Left renal pelvis (tissue), 4 donors: ENCODE measurements around the gene ARHGEF38. TPM values are rescaled to one million over a fixed set of nuclear protein-coding genes. Genes with fewer than 3 reads are reported as not detected.
"Not testable (repeated sequence)": the region's sequence is repeated elsewhere in the genome, so short reads cannot be mapped to it uniquely, and the experiment has no call there.

ENCODE experiments used
- DNase-seq, 4 donors: peaks; one replicate each; pipeline ENCODE4 v3.0.0-alpha.2; 2013; ENCODE audit warnings: low read depth in 4 of 4, low spot score in 3 of 4
- polyA plus RNA-seq, 4 donors: library from polyadenylated mRNA; unstranded; fragments of 120-200 nt; gene quantifications; one replicate each; pipeline ENCODE4 v1.2.1, GENCODE V29; 2013; ENCODE audit not compliant: insufficient read length in 4 of 4

The ARHGEF38 gene
- polyA plus RNA-seq, 4 donors = 1.4 to 5.9 (median 5.5) TPM

DNA sequence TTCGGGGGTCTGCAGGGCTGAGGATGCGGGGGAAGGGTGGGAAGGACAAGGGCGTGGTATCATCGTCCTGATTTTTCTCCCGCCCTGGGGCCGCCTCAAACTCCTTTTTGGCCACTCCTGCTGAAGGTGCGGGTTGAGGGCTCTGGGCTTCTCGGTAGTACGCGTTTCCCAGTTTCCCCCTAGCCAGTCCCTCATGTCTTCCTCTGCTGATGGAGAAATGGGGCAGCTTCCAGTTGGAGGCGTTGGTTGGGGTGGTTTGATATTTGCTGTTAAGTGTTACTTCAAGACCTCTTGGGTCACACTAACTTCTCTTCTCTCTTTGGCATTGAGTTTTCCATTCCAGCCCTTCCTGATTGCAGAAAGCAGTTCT lies 156.6 kb downstream of the ARHGEF38 start:
- DNase-seq = peak in 2 of 4 donors; percentile 26 to 48

DNA sequence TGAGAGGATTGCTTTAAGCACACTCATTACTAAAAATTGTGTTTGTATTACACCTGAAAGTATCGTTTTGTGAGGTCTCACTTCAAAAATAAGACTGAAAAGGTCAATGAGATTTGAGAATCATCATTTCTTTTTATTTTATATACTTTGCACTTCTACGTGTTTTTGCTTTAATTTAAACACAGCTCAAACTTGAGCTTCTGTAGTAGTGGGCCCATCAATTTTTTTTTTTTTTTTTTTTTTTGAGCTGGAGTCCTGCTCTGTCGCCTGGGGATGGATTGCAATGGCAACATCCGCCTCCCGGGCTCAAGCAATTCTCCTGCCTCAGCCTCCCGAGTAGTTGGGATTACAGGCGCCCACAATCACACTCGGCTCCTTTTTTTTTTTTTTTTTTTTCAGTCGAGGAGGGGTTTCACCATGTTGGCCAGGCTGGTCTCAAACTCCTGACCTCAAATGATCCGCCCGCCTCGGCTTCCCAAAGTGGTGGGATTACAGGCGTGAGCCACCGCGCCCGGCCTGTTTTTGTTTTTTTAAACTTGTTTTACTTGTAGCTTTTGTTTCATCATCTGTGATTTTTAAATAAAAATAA lies 157.7 kb downstream of the ARHGEF38 start:
- no peak for DNase-seq

DNA sequence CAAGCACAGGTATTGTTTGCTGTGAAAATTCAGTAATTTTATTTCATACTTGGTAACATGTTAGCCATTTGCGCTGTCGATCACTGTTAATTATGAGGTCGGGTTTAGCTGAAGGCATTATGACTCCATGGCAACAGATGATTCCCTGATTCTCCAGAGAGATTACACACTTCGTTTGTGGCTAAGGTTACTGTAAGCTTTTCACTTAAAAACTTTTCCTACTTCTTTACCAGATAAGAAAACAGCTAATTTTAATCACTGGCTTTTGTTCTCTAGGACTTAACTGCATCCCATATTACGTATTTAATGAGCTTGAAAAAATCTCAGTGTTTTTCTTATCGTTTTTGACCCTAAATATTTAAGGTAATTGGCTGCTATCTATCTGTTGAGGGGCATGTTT lies 158.3 kb downstream of the ARHGEF38 start:
- DNase-seq = no peak

DNA sequence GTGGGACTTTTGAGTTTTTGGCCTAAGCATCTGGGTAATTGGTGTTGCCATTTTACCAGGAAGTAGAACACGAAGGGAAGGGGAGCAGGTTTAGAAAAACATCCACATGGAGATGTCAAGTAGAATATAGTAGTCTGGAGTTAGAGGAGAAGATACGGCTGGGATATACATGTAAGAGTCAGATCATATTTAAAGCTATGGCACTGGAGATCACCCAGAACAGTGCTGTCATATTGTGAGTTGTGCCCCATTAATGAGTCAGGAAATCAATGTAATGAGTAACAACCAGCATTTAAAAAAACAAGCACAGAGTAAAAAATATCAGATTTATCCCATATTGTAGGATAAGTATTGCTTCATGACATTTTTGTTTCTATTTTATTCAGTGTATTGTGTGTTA lies 160.3 kb downstream of the ARHGEF38 start:
- no peak for DNase-seq

DNA sequence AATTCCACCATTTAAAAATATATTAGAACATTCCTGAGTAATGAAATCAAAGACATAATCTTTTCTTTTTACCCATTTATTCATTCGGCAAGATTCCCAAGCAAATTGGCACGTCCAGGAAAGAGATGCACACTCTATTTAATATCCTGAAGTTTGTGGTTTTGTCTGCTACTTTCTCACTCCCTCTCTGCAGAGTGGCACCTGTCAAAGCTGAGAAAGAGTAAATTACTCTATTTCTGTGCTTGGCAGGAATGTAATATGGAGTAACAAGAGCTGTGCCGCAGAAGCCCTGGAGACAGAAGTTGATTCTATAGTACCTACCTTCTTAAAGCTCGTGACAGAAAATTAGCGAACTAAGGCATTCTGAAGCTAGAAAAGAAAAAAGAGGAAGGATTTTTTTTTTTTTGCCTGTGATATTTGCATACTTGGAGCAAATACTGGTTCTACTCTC lies 161.7 kb downstream of the ARHGEF38 start:
- no peak for DNase-seq

DNA sequence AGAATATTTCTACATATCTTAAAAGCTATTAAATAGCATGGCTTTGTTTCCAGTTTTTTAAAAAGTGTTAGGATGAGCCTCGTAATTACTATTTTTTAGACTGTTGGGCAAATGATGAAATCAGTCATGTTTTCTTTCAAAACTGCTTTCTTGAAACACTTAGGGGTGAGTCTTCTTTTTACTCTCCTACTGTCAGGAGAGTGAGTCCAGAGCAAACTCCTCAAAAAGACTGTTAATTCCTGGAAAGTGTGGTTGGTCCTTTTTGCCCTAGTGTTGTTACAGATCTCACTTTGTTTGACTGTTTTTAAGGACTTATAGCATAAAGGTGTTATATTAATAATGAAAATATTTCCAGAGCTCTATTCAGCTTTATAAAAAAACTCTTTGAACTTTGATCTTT lies 162.5 kb downstream of the ARHGEF38 start:
- DNase-seq = no peak

DNA sequence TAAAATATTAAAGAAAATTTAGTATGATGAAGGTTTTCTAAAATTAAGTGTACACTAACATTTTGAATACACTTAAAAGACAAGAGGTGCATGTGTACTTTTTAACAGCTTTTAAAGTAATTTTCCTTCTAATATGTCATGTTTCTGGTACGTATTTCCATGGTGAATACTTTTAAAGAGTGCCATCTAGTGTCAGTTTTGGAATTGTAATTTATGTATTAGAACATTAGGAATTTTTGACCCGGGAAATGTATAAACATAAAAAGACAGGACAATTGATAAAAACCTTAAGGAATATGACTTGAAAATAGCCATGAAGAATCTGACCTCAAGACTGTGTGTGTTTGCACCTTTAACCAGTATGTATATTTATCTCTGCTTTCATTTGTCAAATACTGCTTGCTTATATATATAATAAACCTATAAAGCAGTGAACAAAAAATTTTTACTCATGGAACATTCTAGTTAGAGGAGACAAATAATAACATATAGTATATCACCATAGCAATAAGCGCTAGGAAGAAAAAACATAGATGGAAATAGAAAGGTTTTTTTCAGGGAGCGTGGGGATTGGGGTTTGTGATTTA lies 163.4 kb downstream of the ARHGEF38 start:
- peak in 1 of 4 donors; percentile 12 for DNase-seq

DNA sequence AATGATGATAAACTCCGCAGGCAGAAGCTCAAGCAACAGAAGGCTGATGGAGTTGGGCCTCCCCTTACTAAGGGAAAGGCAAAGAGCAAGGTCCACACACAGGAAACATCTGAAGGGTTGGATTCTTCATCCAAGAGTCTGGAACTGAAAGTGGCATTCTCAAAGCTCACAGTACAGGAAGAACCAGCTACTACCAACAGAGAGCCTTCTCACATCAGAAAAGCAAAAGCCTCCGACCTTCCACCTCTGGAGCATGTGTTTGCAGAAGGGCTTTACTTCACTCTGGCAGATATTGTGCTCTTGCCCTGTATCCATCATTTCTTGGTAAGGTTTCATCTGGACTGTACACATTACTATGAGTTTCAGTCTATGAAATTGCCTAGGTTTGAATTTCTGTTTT lies 166.8 kb downstream of the ARHGEF38 start:
- no peak for DNase-seq

DNA sequence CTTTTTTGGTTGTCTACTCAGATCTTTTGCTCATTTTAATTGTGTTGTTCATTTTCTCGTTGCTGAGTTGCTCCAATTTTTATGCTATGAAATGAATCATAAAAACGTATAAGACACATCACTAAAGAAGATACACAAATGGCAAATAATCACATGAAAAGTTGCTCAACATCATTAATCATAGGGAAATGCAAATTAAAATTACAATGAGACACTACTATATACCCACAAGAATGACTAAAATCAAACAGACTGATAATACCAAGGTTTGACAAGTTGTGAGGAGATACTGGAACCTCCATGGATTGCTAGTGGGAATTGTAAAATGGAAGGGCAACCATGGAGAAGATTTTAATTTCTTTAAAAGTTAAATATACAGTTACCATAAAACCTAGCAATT lies 173.2 kb downstream of the ARHGEF38 start:
- DNase-seq = no peak

DNA sequence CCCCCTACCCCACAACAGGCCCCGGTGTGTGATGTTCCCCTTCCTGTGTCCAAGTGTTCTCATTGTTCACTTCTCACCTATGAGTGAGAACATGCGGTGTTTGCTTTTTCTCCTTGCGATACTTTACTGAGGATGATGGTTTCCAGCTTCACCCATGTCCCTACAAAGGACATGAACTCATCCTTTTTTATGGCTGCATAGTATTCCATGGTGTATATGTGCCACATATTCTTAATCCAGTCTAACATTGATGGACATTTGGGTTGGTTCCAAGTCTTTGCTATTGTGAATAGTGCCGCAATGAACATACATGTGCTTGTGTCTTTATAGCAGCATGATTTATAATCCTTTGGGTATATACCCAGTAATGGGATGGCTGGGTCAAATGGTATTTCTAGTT lies 177.5 kb downstream of the ARHGEF38 start:
- DNase-seq = not testable (repeated sequence)

Other genes starting within 250 kb of the ARHGEF38 start
- gene PPA2, start 78.6 kb upstream of the ARHGEF38 start, polyA plus RNA-seq = 100 to 1,000 TPM in 3 of 4 donors, 10 to 100 TPM in 1; 56.4 to 114 (median 105) TPM
- 10 to 100 TPM; 29.8 to 36.7 (median 32.2) TPM for gene INTS12, start 156.1 kb downstream of the ARHGEF38 start, polyA plus RNA-seq
- gene GSTCD, start 156.2 kb downstream of the ARHGEF38 start, polyA plus RNA-seq = 10 to 100 TPM; 11.2 to 18.6 (median 17.8) TPM